OCI-LY1 (cell line): ENCODE data around the gene FEM1C.

Experiments
- EZH2 ChIP-seq: fragments of 200-600 bp; sonication (generic), shearing (Covaris generic); IDR thresholded peaks from 2 replicates; pipeline ENCODE4 v1.8.0; 2017; ENCODE audit warnings: borderline replicate concordance, mixed run types, mild to moderate bottlenecking, antibody characterized with exemption, low read length, moderate library complexity, mixed read lengths
- TF ChIP-seq, protein P1 (sequence below): fragments of 200-600 bp; sonication (generic), shearing (Covaris generic); IDR thresholded peaks from 2 replicates; pipeline ENCODE4 v1.5.1; 2017; ENCODE audit warnings: mild to moderate bottlenecking, antibody characterized with exemption, low read length, moderate library complexity, mixed read lengths

DNA sequence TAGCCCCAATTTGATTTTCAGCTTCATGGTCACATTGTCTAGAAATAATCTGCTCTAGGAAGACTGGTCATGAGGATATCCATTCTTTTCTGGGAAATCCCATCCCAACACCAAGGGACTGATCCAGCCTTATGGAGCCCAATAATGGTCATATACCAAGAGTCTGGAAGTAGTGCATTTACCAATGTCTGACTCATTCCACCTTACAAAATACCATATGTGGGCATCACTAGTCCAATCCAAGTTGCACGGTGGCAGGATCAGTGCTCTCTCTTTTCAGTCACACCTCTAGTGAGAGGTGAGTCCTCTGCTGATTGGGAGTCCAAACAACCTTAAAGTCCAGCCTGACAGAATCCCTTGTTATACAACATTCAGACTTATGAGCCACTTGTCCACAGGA is 73.7 kb downstream of the FEM1C start:
- TF ChIP-seq EZH2, result no peak
- TF ChIP-seq, protein P1, sequence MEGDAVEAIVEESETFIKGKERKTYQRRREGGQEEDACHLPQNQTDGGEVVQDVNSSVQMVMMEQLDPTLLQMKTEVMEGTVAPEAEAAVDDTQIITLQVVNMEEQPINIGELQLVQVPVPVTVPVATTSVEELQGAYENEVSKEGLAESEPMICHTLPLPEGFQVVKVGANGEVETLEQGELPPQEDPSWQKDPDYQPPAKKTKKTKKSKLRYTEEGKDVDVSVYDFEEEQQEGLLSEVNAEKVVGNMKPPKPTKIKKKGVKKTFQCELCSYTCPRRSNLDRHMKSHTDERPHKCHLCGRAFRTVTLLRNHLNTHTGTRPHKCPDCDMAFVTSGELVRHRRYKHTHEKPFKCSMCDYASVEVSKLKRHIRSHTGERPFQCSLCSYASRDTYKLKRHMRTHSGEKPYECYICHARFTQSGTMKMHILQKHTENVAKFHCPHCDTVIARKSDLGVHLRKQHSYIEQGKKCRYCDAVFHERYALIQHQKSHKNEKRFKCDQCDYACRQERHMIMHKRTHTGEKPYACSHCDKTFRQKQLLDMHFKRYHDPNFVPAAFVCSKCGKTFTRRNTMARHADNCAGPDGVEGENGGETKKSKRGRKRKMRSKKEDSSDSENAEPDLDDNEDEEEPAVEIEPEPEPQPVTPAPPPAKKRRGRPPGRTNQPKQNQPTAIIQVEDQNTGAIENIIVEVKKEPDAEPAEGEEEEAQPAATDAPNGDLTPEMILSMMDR, result no peak
